ENCODE results near the gene GJC3. TPM values are rescaled to one million over a fixed set of nuclear protein-coding genes. Genes with fewer than 3 reads are reported as not detected.

GJC3 gene
- total and polyA plus RNA-seq, 2 of the 13 experiments (the other 11 are each of a cell fraction or from before 2014, with no cell fraction given) = 0.75 to 1.4 TPM

DNA sequence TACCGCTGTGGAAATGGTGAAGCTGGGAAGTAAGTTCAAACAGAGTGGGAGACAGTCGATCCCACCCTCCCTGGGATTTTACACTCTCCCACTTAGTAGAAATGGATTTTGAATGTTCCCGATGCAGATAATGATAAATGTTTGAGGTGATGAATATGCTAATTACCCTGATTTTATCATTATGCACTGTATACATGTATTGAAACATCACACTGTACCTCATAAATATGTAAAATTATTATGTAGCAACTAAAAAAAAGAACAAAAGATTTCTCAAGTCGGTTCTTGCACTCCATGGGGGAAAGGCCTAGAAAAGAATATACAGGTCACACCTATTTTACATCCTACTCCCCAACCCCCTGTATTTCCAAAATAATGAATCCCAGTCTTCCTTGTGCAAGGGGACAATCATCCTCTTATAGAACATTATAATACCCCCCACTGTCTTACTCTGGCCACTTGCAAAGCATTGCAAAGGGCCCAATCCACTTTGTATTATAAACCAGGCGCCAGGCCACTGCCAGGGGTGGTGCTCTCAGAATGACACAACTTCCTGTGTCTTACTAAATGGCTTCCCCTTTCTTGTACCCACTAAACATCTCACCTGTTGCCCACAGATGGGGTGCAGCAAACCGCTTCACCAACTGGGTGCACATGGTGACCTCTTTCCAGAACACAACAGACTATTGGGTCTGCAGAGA, 31.9 kb downstream of the GJC3 start:
- no TSS peak for BruUV-seq (replicated peaks)
- ATAC-seq = no peak
- H3K27me3 ChIP-seq (ENCODE audit: control insufficient read depth in 1 of 2, insufficient read depth in 2 of 2, low read length in 2 of 2) = no peaks in the 10 kb centered on the region
- FAIRE-seq = no peak
- H3K79me2 ChIP-seq (ENCODE audit: insufficient read depth, low read length) = no peaks in the 10 kb centered on the region
- intact Hi-C loops (cut with micrococcal nuclease; ENCODE audit: unreplicated experiment) (no loop called here), in situ Hi-C loops (cut with HindIII; ENCODE audit: extremely low pct_ligation_motif_present, low pct_unique_long_range_greater_than_20kb) (no loop called here)
- CTCF ChIA-PET (ENCODE audit: low intra/inter-chr PET ratio, low total read pairs) = no interaction called here
- no peaks in the 10 kb centered on the region for H3K9me3 ChIP-seq (ENCODE audit: low read length)
- H3K9ac ChIP-seq (ENCODE audit: insufficient read depth, low read depth, low read length) = no peak overlapping the region
- DNase-seq (ENCODE audit: low spot score) = no peak
- no peak overlapping the region for H3K4me2 ChIP-seq (ENCODE audit: low read depth, low read length)
- no peak overlapping the region for H3K4me3 ChIP-seq (replicated peaks in 1 of 3; ENCODE audit: insufficient read depth in 1 of 3, low read depth in 2 of 3, low read length in 3 of 3)
- H3K4me1 ChIP-seq (ENCODE audit: insufficient read depth, low read length) = no peaks in the 10 kb centered on the region
- no peak overlapping the region for H2AFZ ChIP-seq (ENCODE audit: low read length)
- TF ChIP-seq SIX4 (CRISPR knock-in tag; IDR thresholded peaks at IDR 0.05) (no peak), NFE2L2 (IDR thresholded peaks at IDR 0.05; ENCODE audit: low read length) (no peak), MAFG (CRISPR knock-in tag; IDR thresholded peaks at IDR 0.05) (no peak), ZNF205 (CRISPR knock-in tag; IDR thresholded peaks at IDR 0.05) (no peak), ZKSCAN1 (IDR thresholded peaks at IDR 0.05; ENCODE audit: low read length) (no peak), GATAD1 (CRISPR knock-in tag; IDR thresholded peaks at IDR 0.05) (no peak), NCOA2 (CRISPR knock-in tag; IDR thresholded peaks at IDR 0.05) (no peak), SSRP1 (CRISPR knock-in tag; IDR thresholded peaks at IDR 0.05) (no peak), TGIF2 (CRISPR knock-in tag; IDR thresholded peaks at IDR 0.05) (no peak), SCMH1 (CRISPR knock-in tag; IDR thresholded peaks at IDR 0.05; ENCODE audit: borderline replicate concordance) (no peak), MEIS1 (CRISPR knock-in tag; IDR thresholded peaks at IDR 0.05; ENCODE audit: borderline replicate concordance) (no peak), ZNF879 (CRISPR knock-in tag; IDR thresholded peaks at IDR 0.05) (no peak), PHF5A (CRISPR knock-in tag; IDR thresholded peaks at IDR 0.05; ENCODE audit: low read depth, unreplicated experiment) (no peak), ZNF563 (CRISPR knock-in tag; IDR thresholded peaks at IDR 0.05) (no peak), RCOR2 (CRISPR knock-in tag; IDR thresholded peaks at IDR 0.05) (no peak), ZNF841 (CRISPR knock-in tag; IDR thresholded peaks at IDR 0.05; ENCODE audit: borderline replicate concordance) (no peak), SNRNP70 (IDR thresholded peaks at IDR 0.05; ENCODE audit: low read depth, low read length) (no peak), ZNF30 (CRISPR knock-in tag; IDR thresholded peaks at IDR 0.05) (no peak)
- TF ChIP-seq, protein P1, sequence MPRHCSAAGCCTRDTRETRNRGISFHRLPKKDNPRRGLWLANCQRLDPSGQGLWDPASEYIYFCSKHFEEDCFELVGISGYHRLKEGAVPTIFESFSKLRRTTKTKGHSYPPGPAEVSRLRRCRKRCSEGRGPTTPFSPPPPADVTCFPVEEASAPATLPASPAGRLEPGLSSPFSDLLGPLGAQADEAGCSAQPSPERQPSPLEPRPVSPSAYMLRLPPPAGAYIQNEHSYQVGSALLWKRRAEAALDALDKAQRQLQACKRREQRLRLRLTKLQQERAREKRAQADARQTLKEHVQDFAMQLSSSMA (CRISPR knock-in tag; IDR thresholded peaks at IDR 0.05) = no peak
- TF ChIP-seq, protein P2, sequence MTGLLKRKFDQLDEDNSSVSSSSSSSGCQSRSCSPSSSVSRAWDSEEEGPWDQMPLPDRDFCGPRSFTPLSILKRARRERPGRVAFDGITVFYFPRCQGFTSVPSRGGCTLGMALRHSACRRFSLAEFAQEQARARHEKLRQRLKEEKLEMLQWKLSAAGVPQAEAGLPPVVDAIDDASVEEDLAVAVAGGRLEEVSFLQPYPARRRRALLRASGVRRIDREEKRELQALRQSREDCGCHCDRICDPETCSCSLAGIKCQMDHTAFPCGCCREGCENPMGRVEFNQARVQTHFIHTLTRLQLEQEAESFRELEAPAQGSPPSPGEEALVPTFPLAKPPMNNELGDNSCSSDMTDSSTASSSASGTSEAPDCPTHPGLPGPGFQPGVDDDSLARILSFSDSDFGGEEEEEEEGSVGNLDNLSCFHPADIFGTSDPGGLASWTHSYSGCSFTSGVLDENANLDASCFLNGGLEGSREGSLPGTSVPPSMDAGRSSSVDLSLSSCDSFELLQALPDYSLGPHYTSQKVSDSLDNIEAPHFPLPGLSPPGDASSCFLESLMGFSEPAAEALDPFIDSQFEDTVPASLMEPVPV (CRISPR knock-in tag; IDR thresholded peaks at IDR 0.05) = no peak
- POLR2A ChIA-PET = no interaction called here
- H4K20me1 ChIP-seq (ENCODE audit: insufficient read depth, low read length) = no peaks in the 10 kb centered on the region
- no peak overlapping the region for H3K27ac ChIP-seq (ENCODE audit: extremely low read length, insufficient read depth, low read length)
- 92% methylated on average over 6 of the region's 6 CpGs for WGBS (ENCODE audit: low lambda C conversion rate)
- peaks cover 3 to 20% of the 10 kb centered on the region in 2 experiments for H3K36me3 ChIP-seq (replicated peaks in 1 of 2; ENCODE audit: control insufficient read depth in 1 of 2, insufficient read depth in 2 of 2, low read length in 2 of 2)

All from HepG2 (cell line).